OCI-LY7 (cell line): ENCODE measurements around the gene NXPH1. TPM values are rescaled to one million over a fixed set of nuclear protein-coding genes. Genes with fewer than 3 reads are reported as not detected.

Experiments used
- BruUV-seq: library from RNA; stranded (reverse); fragments of 400-500 nt; replicated peaks from 2 replicates; lab custom pipeline; 2021; lab: Mats Ljungman, UMichigan
- CTCF ChIA-PET: fragments of 300-600 bp; sonication (Branson Sonifier 250); formaldehyde crosslinking; loops from one replicate; lab custom pipeline; 2022; ENCODE audit warnings: antibody characterized with exemption; ENCODE audit not compliant: unreplicated experiment; lab: Charles Lee
- POLR2A ChIA-PET: fragments of 300-600 bp; sonication (Branson Sonifier 250); formaldehyde crosslinking; loops from one replicate; lab custom pipeline; 2022; ENCODE audit warnings: antibody characterized with exemption; lab: Charles Lee
- DNase-seq: peaks from one replicate; pipeline ENCODE4 v3.0.0-alpha.2; 2015; ENCODE audit warnings: low spot score
- H2AFZ ChIP-seq: fragments of 200-600 bp; sonication (generic), shearing (Covaris generic); 2 replicates; pipeline ENCODE4 v1.6.1; 2014; ENCODE audit warnings: mild to moderate bottlenecking, antibody characterized with exemption, low read length, moderate library complexity
- H3K27ac ChIP-seq: fragments of 200-600 bp; sonication (generic); 2 replicates; pipeline ENCODE4 v1.5.1; 2014; ENCODE audit warnings: mixed run types, low read depth, mild to moderate bottlenecking, moderate library complexity, low read length, inconsistent platforms; ENCODE audit not compliant: poor library complexity, severe bottlenecking
- H3K36me3 ChIP-seq: fragments of 200-600 bp; sonication (generic); 2 replicates; pipeline ENCODE4 v1.6.1; 2014; ENCODE audit warnings: mild to moderate bottlenecking, antibody characterized with exemption, low read length, moderate library complexity, mixed read lengths; ENCODE audit not compliant: insufficient read depth
- H3K4me1 ChIP-seq: fragments of 200-600 bp; sonication (generic); 2 replicates; pipeline ENCODE4 v1.5.1; 2014; ENCODE audit warnings: mild to moderate bottlenecking, low read length; ENCODE audit not compliant: insufficient read depth, poor library complexity, severe bottlenecking
- H3K4me2 ChIP-seq: fragments of 200-600 bp; sonication (generic); 2 replicates; pipeline ENCODE4 v1.6.1; 2014; ENCODE audit warnings: mild to moderate bottlenecking, low read length
- H3K4me3 ChIP-seq: fragments of 200-600 bp; sonication (generic); 2 replicates; pipeline ENCODE4 v1.5.1; 2014; ENCODE audit warnings: mild to moderate bottlenecking, low read depth, low read length; ENCODE audit not compliant: poor library complexity, severe bottlenecking
- H3K79me2 ChIP-seq: fragments of 200-600 bp; sonication (generic); 2 replicates; pipeline ENCODE4 v1.6.1; 2016; ENCODE audit warnings: low read depth, mild to moderate bottlenecking, low read length, moderate library complexity, mixed read lengths; ENCODE audit not compliant: insufficient read depth
- H3K9me2 ChIP-seq: fragments of 200-600 bp; sonication (generic); 2 replicates; pipeline ENCODE4 v1.6.1; 2016; ENCODE audit warnings: mild to moderate bottlenecking, low read length, mixed read lengths; ENCODE audit not compliant: insufficient read depth
- H3K9me3 ChIP-seq: fragments of 200-600 bp; sonication (generic); 2 replicates; pipeline ENCODE4 v1.6.1; 2014; ENCODE audit warnings: mild to moderate bottlenecking, mixed run types, low read length, mixed read lengths
- H4K20me1 ChIP-seq: fragments of 200-600 bp; sonication (generic); 2 replicates; pipeline ENCODE4 v1.6.1; 2014; ENCODE audit warnings: mild to moderate bottlenecking, antibody characterized with exemption, low read length, moderate library complexity, mixed read lengths; ENCODE audit not compliant: insufficient read depth
- EZH2phosphoT487 ChIP-seq: fragments of 200-600 bp; sonication (generic); IDR thresholded peaks from 2 replicates; pipeline ENCODE4 v1.6.1; 2018; ENCODE audit warnings: low read depth, borderline replicate concordance, mild to moderate bottlenecking, mixed run types, antibody characterized with exemption, low read length, moderate library complexity, mixed read lengths
- intact Hi-C: fragments of 100-400 bp; cut with micrococcal nuclease; formaldehyde crosslinking; loops from one replicate; pipeline ENCODE4 v1.10.0; 2022; ENCODE audit not compliant: unreplicated experiment
- total RNA-seq, 2 experiments: library from RNA; depleted of rRNA in 1 of 2; stranded (reverse); fragments of >200 nt in 1 of 2; shearing (Covaris generic) in 1 of 2; gene quantifications; 2 replicates each; pipeline ENCODE4 v1.2.3, GENCODE V29; 2014 to 2022
- TF ChIP-seq, protein P1 (sequence below): fragments of 200-600 bp; sonication (generic); conservative IDR thresholded peaks from 2 replicates; pipeline ENCODE4 v1.5.1; 2014; ENCODE audit warnings: mild to moderate bottlenecking, antibody characterized with exemption, low read length, moderate library complexity, mixed read lengths

NXPH1 gene
- total RNA-seq, 2 experiments from 2014 or later: not detected

DNA sequence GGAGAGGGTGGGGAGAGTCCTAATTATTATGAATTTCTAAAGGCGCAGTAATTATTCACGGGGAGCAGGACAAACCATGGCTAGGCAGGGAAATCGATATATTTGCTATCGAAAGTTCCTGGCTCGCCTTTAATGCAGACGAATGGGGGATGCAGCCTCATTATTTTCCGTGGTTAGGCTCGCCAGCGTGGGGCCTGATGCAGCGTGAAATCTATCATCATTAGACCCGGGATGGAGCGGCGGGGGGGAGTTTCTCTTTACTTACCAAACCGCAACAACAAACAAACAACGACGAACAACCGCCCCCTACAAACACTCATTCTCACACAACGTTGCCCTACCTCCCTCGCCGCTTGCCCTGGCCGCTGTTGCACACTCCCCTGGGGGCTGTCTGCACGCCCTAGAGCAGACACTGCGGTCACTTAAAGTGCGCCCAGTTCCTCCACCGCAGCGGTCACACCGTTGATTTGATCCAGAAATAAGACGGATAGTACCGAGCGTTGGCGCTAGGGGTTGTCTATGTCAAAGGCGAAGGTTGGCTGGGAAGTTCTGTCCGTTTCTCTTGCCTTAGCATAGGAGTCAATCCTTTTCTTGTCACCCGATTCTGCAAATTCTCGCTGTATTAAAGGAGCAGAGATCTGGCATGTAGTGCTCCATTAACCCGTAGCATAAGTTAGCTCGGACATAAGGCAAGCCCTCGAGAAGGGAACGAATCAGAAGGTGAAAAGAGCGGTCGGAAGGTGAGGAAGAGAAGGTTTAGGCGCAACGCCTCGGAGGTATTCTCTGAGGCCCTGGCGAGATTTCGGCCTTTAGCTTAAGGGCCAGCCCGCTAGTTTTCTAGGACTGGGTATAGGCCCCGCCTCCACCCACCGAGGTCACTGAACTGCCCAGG is 10.4 kb downstream of the NXPH1 start:
- POLR2A ChIA-PET: no interaction called here
- no peak for DNase-seq
- TF ChIP-seq, protein P1, sequence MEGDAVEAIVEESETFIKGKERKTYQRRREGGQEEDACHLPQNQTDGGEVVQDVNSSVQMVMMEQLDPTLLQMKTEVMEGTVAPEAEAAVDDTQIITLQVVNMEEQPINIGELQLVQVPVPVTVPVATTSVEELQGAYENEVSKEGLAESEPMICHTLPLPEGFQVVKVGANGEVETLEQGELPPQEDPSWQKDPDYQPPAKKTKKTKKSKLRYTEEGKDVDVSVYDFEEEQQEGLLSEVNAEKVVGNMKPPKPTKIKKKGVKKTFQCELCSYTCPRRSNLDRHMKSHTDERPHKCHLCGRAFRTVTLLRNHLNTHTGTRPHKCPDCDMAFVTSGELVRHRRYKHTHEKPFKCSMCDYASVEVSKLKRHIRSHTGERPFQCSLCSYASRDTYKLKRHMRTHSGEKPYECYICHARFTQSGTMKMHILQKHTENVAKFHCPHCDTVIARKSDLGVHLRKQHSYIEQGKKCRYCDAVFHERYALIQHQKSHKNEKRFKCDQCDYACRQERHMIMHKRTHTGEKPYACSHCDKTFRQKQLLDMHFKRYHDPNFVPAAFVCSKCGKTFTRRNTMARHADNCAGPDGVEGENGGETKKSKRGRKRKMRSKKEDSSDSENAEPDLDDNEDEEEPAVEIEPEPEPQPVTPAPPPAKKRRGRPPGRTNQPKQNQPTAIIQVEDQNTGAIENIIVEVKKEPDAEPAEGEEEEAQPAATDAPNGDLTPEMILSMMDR: no peak
- TF ChIP-seq EZH2phosphoT487: no peak

DNA sequence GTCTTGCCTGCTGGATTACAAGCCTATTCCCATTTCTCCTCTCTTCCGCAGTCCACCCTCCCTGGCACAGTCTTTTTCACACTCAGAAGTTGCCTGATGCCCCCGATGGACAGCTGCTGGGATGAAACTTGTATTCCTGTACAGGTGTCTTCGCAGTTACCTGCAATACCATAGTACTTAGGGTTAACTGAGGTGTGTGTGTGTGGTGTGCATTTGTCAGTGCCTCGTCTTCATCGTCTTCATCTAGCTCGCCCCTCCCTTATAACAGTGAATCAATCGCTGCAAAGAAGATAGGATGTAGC is 11.0 kb downstream of the NXPH1 start:
- Histone ChIP-seq H2AFZ (no peak overlapping the region), H4K20me1 (no peaks in the 10 kb centered on the region), H3K79me2 (no peaks in the 10 kb centered on the region), H3K27ac (no peak overlapping the region), H3K36me3 (no peaks in the 10 kb centered on the region), H3K9me2 (no peaks in the 10 kb centered on the region), H3K4me1 (no peaks in the 10 kb centered on the region), H3K4me2 (no peak overlapping the region), H3K9me3 (no peaks in the 10 kb centered on the region), H3K4me3 (no peak overlapping the region)
- POLR2A ChIA-PET: interaction anchor here (0.7 kb wide), 1 partner anchor 10 kb away, joined by 3 read pairs; no protein-coding TSS in a partner anchor
- DNase-seq: no peak
- TF ChIP-seq, protein P1: no peak; the same call in 1 of the 2 replicates
- TF ChIP-seq EZH2phosphoT487: no peak
- no TSS peak for BruUV-seq
- intact Hi-C loops: no loop called here
- CTCF ChIA-PET: interaction anchor here (0.9 kb wide), 1 partner anchor 28 kb away, joined by 3 read pairs; no protein-coding TSS in a partner anchor

More for the DNA sequence above, 10.4 kb downstream of the NXPH1 start:
- Histone ChIP-seq H3K4me1 (no peaks in the 10 kb centered on the region), H3K9me3 (no peaks in the 10 kb centered on the region), H3K9me2 (no peaks in the 10 kb centered on the region), H3K79me2 (no peaks in the 10 kb centered on the region), H3K36me3 (no peaks in the 10 kb centered on the region), H3K27ac (no peak overlapping the region), H2AFZ (no peak overlapping the region), H3K4me3 (no peak overlapping the region), H3K4me2 (no peak overlapping the region), H4K20me1 (no peaks in the 10 kb centered on the region)
- intact Hi-C loops: no loop called here
- no TSS peak for BruUV-seq
- CTCF ChIA-PET: no interaction called here

DNA sequence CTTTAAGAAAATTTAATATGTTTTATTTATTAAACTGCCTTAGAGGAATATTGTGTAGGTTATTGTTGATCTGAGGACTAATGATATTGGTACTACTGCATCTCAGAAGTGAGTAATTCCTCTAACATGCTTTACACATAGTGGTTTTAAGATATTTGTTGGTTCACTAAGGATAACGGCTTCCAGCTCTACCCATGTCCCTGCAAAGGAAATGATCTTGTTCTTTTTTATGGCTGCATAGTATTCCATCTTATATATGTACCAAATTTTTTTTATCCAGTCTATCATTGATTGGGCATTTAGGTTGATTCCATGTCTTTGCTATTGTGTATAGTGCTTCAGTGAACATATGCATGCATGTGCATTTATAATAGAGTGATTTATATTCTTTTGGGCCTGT is 20.1 kb downstream of the NXPH1 start:
- CTCF ChIA-PET: no interaction called here
- Histone ChIP-seq H3K4me3 (no peak overlapping the region), H2AFZ (no peak overlapping the region), H4K20me1 (no peaks in the 10 kb centered on the region), H3K9me2 (no peaks in the 10 kb centered on the region), H3K79me2 (no peaks in the 10 kb centered on the region), H3K4me2 (no peak overlapping the region), H3K9me3 (no peaks in the 10 kb centered on the region), H3K4me1 (no peaks in the 10 kb centered on the region), H3K27ac (no peak overlapping the region), H3K36me3 (no peaks in the 10 kb centered on the region)
- intact Hi-C loops: no loop called here
- POLR2A ChIA-PET: no interaction called here
- TF ChIP-seq EZH2phosphoT487: no peak
- TF ChIP-seq, protein P1: no peak
- no peak for DNase-seq
- BruUV-seq: no TSS peak
